Activated CD4-positive, alpha-beta T cell treated with anti-CD3 and anti-CD28 coated beads for 36 hours (primary cell): ENCODE data around the gene RAD51B. TPM values are rescaled to one million over a fixed set of nuclear protein-coding genes. Genes with fewer than 3 reads are reported as not detected.

Experiments used
- ATAC-seq: fragments of 200-7000 bp; cut with Tn5 transposase; one replicate; pipeline ENCODE4 v1.10.0; 2021; ENCODE audit warnings: mild to moderate bottlenecking, moderate library complexity
- CTCF ChIA-PET: fragments of 350-600 bp; sonication (Branson Sonifier 250); formaldehyde crosslinking; loops from one replicate; lab custom pipeline; 2021; ENCODE audit warnings: antibody characterized with exemption; lab: Charles Lee
- POLR2A ChIA-PET: fragments of 350-600 bp; sonication (Branson Sonifier 250); formaldehyde crosslinking; loops from one replicate; lab custom pipeline; 2021; ENCODE audit warnings: antibody characterized with exemption, inconsistent platforms; lab: Charles Lee
- DNase-seq: peaks from one replicate; pipeline ENCODE4 v3.0.0-alpha.2; 2020
- H3K27ac Mint-ChIP-seq: one replicate; pipeline ENCODE4 v1.8.0; 2021; ENCODE audit warnings: mixed read lengths
- H3K27me3 Mint-ChIP-seq: one replicate; pipeline ENCODE4 v1.8.0; 2021; ENCODE audit warnings: mixed read lengths
- H3K36me3 Mint-ChIP-seq: one replicate; pipeline ENCODE4 v1.8.0; 2021; ENCODE audit warnings: low read depth, mixed read lengths
- H3K4me1 Mint-ChIP-seq: one replicate; pipeline ENCODE4 v1.8.0; 2021; ENCODE audit warnings: mixed read lengths
- H3K4me3 Mint-ChIP-seq: one replicate; pipeline ENCODE4 v1.8.0; 2021; ENCODE audit warnings: mild to moderate bottlenecking, moderate library complexity, mixed read lengths
- H3K9me3 Mint-ChIP-seq: one replicate; pipeline ENCODE4 v1.8.0; 2021; ENCODE audit warnings: low read depth, mixed read lengths
- intact Hi-C, 2 experiments: fragments of 100-400 bp; cut with DNase I in 1 of 2; cut with micrococcal nuclease in 1 of 2; formaldehyde crosslinking; loops; one replicate each; pipeline versions ENCODE4 v1.14.2 to v1.15.1; 2022 to 2024; cut with DNase I, micrococcal nuclease
- total RNA-seq, 2 experiments: library from RNA; stranded (reverse); gene quantifications; one replicate each; pipeline ENCODE4 v1.2.3, GENCODE V29; 2021

Gene RAD51B
- total RNA-seq, 2 experiments from 2014 or later, result 26.4 to 39.9 TPM

- Mint-ChIP-seq H3K36me3 (peaks cover 6% of the 10 kb centered on the region), H3K27me3 (no peaks in the 10 kb centered on the region), H3K4me3 (no peak overlapping the region), H3K9me3 (peaks cover 9% of the 10 kb centered on the region), H3K4me1 (peaks cover 22% of the 10 kb centered on the region), H3K27ac (no peak overlapping the region)
- ChIA-PET CTCF (interaction anchor here (1.2 kb wide), 1 partner anchor 67 kb away, joined by 3 read pairs; no protein-coding TSS in a partner anchor), POLR2A (interaction anchor here (0.6 kb wide), 1 partner anchor 152 kb away, joined by 5 read pairs; no protein-coding TSS in a partner anchor)
- DNase-seq (no peak), ATAC-seq (no peak)
- intact Hi-C loops, result no loop called here
These were observed 902.6 kb downstream of the RAD51B start for GRCh38 chr14:68722186-68722585.

DNA sequence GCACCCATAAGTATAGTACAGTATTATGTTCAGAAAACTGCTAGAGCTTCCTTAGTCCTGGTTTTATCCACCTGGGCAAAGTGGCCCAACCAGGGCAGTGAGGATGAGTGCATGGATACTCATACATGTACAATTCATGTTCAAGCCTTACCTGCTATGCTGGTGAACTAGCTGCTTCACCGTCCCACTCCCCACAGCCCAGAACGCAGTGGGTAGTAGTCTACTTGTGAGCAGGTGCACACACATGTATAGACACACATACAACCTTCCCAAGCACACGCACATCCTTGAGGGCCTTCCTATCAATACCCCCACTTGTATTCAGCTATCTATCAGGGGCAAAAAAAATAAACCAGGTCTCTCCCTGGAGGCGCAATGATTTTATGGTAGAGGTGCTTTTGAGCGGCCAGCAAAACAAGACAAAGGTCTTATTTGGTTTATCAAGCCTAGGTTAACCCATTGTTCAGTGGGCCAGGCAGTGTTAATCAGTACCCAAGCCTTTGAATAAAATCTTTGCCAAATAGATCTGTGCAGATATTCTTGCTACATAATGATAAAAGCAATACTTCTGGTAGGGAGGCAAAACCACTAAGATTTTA is 903.5 kb downstream of the RAD51B start:
- DNase-seq (no peak), ATAC-seq (no peak)
- peaks cover 6% of the 10 kb centered on the region for H3K36me3 Mint-ChIP-seq
- peaks cover 26% of the 10 kb centered on the region for H3K4me1 Mint-ChIP-seq
- peaks cover 9% of the 10 kb centered on the region for H3K9me3 Mint-ChIP-seq
- H3K27ac Mint-ChIP-seq, result no peak overlapping the region
- POLR2A ChIA-PET, result no interaction called here
- CTCF ChIA-PET, result no interaction called here
- H3K4me3 Mint-ChIP-seq, result no peak overlapping the region
- H3K27me3 Mint-ChIP-seq, result no peaks in the 10 kb centered on the region
- intact Hi-C loops, result no loop called here

GRCh38 chr14:68723808-68724268 is 904.3 kb downstream of the RAD51B start:
- intact Hi-C loops, result no loop called here
- peaks cover 6% of the 10 kb centered on the region for H3K36me3 Mint-ChIP-seq
- DNase-seq (no peak), ATAC-seq (no peak)
- H3K27me3 Mint-ChIP-seq, result no peaks in the 10 kb centered on the region
- CTCF ChIA-PET, result no interaction called here
- H3K4me1 Mint-ChIP-seq, result peaks cover 30% of the 10 kb centered on the region
- POLR2A ChIA-PET, result no interaction called here
- H3K27ac Mint-ChIP-seq, result no peak overlapping the region
- H3K4me3 Mint-ChIP-seq, result no peak overlapping the region
- H3K9me3 Mint-ChIP-seq, result peaks cover 9% of the 10 kb centered on the region

- no peaks in the 10 kb centered on the region for H3K27me3 Mint-ChIP-seq
- DNase-seq, result no peak
- H3K4me3 Mint-ChIP-seq, result no peak overlapping the region
- H3K4me1 Mint-ChIP-seq, result peaks cover 30% of the 10 kb centered on the region
- no peak overlapping the region for H3K27ac Mint-ChIP-seq
- CTCF ChIA-PET, result interaction anchor here (0.7 kb wide), 1 partner anchor 286 kb away, joined by 3 read pairs; no protein-coding TSS in a partner anchor
- POLR2A ChIA-PET, result no interaction called here
- H3K36me3 Mint-ChIP-seq, result peaks cover 3% of the 10 kb centered on the region
- ATAC-seq, result no peak
- intact Hi-C loops, result no loop called here
- H3K9me3 Mint-ChIP-seq, result peaks cover 7% of the 10 kb centered on the region
These were observed 905.3 kb downstream of the RAD51B start for GRCh38 chr14:68724914-68725313.

DNA sequence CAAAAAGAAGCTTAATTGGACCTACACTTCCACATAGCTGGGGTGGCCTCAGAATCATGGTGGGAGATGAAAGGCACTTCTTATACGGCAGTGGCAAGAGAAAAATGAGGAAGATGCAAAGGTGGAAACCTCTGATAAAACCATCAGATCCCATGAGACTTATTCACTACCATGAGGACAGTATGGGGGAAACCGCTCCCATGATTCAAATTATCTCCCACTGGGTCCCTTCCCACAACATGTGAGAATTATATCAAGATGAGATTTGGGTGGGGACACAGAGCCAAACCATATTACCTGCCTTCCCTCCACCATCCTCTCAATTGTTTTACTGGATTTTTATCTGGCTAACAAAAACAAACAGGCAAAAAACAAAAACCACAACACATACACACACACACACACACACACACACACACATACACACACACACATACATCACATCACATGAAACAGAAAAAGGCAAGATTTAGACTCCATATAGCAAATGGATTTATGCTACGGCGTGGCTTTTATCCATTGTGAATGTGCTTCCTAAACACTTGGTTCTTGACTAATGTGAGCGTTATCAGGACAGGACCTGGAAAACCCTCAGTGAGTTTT is 906.6 kb downstream of the RAD51B start:
- DNase-seq, result no peak
- Mint-ChIP-seq H3K9me3 (no peaks in the 10 kb centered on the region), H3K36me3 (no peaks in the 10 kb centered on the region), H3K4me3 (no peak overlapping the region), H3K27ac (no peak overlapping the region), H3K4me1 (peaks cover 26% of the 10 kb centered on the region), H3K27me3 (no peaks in the 10 kb centered on the region)
- intact Hi-C loops, result no loop called here
- no peak for ATAC-seq
- ChIA-PET CTCF (no interaction called here), POLR2A (no interaction called here)

- peaks cover 33% of the 10 kb centered on the region for H3K4me1 Mint-ChIP-seq
- H3K9me3 Mint-ChIP-seq, result no peaks in the 10 kb centered on the region
- H3K27ac Mint-ChIP-seq, result no peak overlapping the region
- POLR2A ChIA-PET, result no interaction called here
- DNase-seq (no peak), ATAC-seq (no peak)
- CTCF ChIA-PET, result interaction anchor here (0.6 to 1.5 kb wide), 2 partner anchors 8 to 22 kb away, joined by 3 to 6 read pairs; no protein-coding TSS in a partner anchor
- H3K4me3 Mint-ChIP-seq, result no peak overlapping the region
- intact Hi-C loops, result no loop called here
- no peaks in the 10 kb centered on the region for H3K36me3 Mint-ChIP-seq
- H3K27me3 Mint-ChIP-seq, result no peaks in the 10 kb centered on the region
These were observed 907.9 kb downstream of the RAD51B start for GRCh38 chr14:68727315-68728047.

GRCh38 chr14:68728342-68729106 is 908.9 kb downstream of the RAD51B start:
- intact Hi-C loops, result no loop called here
- Mint-ChIP-seq H3K27me3 (no peaks in the 10 kb centered on the region), H3K4me3 (no peak overlapping the region), H3K9me3 (no peaks in the 10 kb centered on the region), H3K27ac (peak overlapping the region; percentile 39), H3K36me3 (no peaks in the 10 kb centered on the region), H3K4me1 (peaks cover 43% of the 10 kb centered on the region)
- DNase-seq, result no peak
- ChIA-PET CTCF (interaction anchor here (0.6 to 1.5 kb wide), 2 partner anchors 9 to 14 kb away, joined by 3 to 6 read pairs; no protein-coding TSS in a partner anchor), POLR2A (interaction anchor here (0.6 kb wide), 1 partner anchor 406 kb away, joined by 5 read pairs; no protein-coding TSS in a partner anchor)
- peak; percentile 34 for ATAC-seq

DNA sequence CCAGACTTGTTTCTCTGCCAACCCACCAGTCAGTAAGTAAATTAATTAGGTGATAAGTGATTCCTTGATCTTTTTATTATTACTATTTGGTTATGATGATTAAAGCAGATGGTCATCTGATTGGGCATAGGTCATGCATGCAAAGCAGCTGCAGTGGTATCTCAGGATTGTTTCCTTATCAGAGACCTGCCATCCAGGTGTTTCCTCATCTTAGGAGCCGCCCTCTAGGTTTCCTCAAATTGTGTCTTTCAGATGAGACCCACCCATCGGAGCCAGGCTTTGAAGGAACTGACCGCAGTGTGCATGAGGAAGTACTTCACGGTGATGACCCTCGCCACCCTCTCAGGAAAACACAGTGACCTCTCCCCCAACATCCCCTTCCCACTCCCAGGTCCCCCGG is 910.0 kb downstream of the RAD51B start:
- intact Hi-C loops, result no loop called here
- ATAC-seq (no peak), DNase-seq (no peak)
- ChIA-PET POLR2A (no interaction called here), CTCF (interaction anchor here (0.5 kb wide), 1 partner anchor 57 kb away, joined by 3 read pairs; no protein-coding TSS in a partner anchor)
- H3K9me3 Mint-ChIP-seq, result no peaks in the 10 kb centered on the region
- H3K36me3 Mint-ChIP-seq, result no peaks in the 10 kb centered on the region
- peaks cover 51% of the 10 kb centered on the region for H3K4me1 Mint-ChIP-seq
- H3K27me3 Mint-ChIP-seq, result no peaks in the 10 kb centered on the region
- H3K4me3 Mint-ChIP-seq, result no peak overlapping the region
- H3K27ac Mint-ChIP-seq, result no peak overlapping the region

DNA sequence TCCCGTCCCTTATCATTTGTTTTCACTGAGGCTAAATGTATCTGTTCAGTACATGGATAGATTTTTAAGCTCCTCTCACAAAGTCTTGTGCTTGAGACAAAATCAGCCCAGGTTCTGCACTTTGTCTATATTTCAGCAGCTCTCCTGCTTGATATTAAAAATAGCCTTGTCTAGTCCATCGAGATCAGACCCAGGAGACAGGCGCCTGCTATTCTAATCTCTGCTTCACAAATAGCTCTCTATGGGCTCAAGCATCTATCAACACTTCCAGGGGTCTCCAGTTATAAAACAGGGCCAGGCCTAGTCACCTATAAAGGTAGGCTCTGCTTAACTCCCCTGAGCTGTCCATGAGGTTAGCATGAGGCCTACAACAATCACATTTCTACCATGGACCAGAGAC is 910.8 kb downstream of the RAD51B start:
- no peak overlapping the region for H3K27ac Mint-ChIP-seq
- POLR2A ChIA-PET, result no interaction called here
- ATAC-seq (no peak), DNase-seq (no peak)
- H3K4me1 Mint-ChIP-seq, result peaks cover 58% of the 10 kb centered on the region
- H3K36me3 Mint-ChIP-seq, result peaks cover 1% of the 10 kb centered on the region
- CTCF ChIA-PET, result interaction anchor here (1.0 to 1.3 kb wide), 2 partner anchors 12 to 77 kb away, joined by 3 to 8 read pairs; no protein-coding TSS in a partner anchor
- intact Hi-C loops, result loop anchor here in 1 of 2 experiments (5.0 kb wide), 2 partner anchors 43 to 57 kb away; no protein-coding TSS in a partner anchor
- H3K27me3 Mint-ChIP-seq, result no peaks in the 10 kb centered on the region
- no peak overlapping the region for H3K4me3 Mint-ChIP-seq
- no peaks in the 10 kb centered on the region for H3K9me3 Mint-ChIP-seq

DNA sequence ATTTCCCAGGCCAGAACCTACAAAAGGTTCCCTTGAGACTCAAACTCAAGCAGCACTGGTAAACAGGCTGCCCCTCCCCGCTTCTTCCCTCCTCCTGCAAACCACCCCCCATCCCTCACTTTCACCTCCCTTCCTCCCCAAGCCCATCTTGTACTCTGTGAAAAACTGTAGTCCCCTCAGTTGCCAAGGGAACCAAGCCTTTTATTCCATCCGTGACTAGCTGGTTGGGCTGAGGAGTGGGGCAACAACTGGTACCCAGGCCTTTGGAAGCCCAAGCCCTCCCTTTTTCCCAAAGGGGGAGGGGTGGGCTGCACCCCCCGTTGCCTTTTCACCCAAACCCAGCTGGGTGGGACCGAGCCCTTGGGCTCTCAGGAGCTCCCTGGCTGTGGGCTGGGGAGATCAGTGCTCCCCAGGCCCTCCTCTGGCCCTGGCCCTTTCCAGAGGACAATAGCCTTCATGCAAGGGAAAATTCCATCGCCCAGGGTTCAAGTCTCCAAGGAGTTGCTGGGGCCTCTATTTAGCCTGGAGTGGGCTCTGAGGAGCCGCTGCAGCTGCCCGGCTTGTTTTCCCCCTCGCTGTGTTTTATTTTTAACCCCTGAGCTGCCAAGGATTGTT is 911.3 kb downstream of the RAD51B start:
- ChIA-PET CTCF (interaction anchor here (0.6 to 1.3 kb wide), 3 partner anchors 13 to 77 kb away, joined by 3 to 8 read pairs (median 4); no protein-coding TSS in a partner anchor), POLR2A (no interaction called here)
- Mint-ChIP-seq H3K4me1 (peaks cover 60% of the 10 kb centered on the region), H3K27ac (no peak overlapping the region), H3K9me3 (no peaks in the 10 kb centered on the region), H3K36me3 (peaks cover 1% of the 10 kb centered on the region), H3K4me3 (no peak overlapping the region), H3K27me3 (no peaks in the 10 kb centered on the region)
- intact Hi-C loops, result loop anchor here in 1 of 2 experiments (5.0 kb wide), 2 partner anchors 44 to 56 kb away; no protein-coding TSS in a partner anchor
- ATAC-seq, result no peak
- no peak for DNase-seq
